GM12878 (cell line): ENCODE measurements around the gene CASK.

Experiments
- ATF3 ChIP-seq: IDR thresholded peaks from 2 replicates; pipeline ENCODE4 v1.6.1; 2011; ENCODE audit warnings: low read depth, mild to moderate bottlenecking, low read length, moderate library complexity, borderline replicate concordance; ENCODE audit errors: extremely low read depth
- ATF7 ChIP-seq: fragments of 450-650 bp; IDR thresholded peaks from 2 replicates; pipeline ENCODE4 v1.6.1; 2016; ENCODE audit warnings: low read depth, mild to moderate bottlenecking
- CHD1 ChIP-seq: IDR thresholded peaks from 2 replicates; pipeline ENCODE4 v1.6.1; 2012; ENCODE audit warnings: low read depth, low read length, improper control_type of control experiment
- EP300 ChIP-seq, 2 experiments: fragments of 150-350 bp in 1 of 2; IDR thresholded peaks; 2 replicates each; pipeline ENCODE4 v1.6.1; 2011 to 2012; ENCODE audit warnings: low read depth in 2 of 2, low read length in 2 of 2, borderline replicate concordance in 1 of 2, improper control_type of control experiment in 1 of 2, inconsistent platforms in 1 of 2; ENCODE audit not compliant: control insufficient read depth in 1 of 2
- EZH2 ChIP-seq: IDR thresholded peaks from 2 replicates; pipeline ENCODE4 v1.6.1; 2012; ENCODE audit warnings: low read depth, mild to moderate bottlenecking, control low read depth, inconsistent platforms, low read length, borderline replicate concordance; ENCODE audit not compliant: control insufficient read depth
- GATAD2B ChIP-seq: fragments of 450-650 bp; conservative IDR thresholded peaks from 2 replicates; pipeline ENCODE4 v1.6.1; 2017; ENCODE audit warnings: low read depth, mild to moderate bottlenecking, moderate library complexity
- MEF2A ChIP-seq: IDR thresholded peaks from 2 replicates; pipeline ENCODE4 v1.6.1; 2011; ENCODE audit warnings: low read depth, mild to moderate bottlenecking, low read length, moderate library complexity; ENCODE audit not compliant: insufficient read depth
- MXI1 ChIP-seq: fragments of 150-350 bp; IDR thresholded peaks from 2 replicates; pipeline ENCODE4 v1.6.1; 2011; ENCODE audit warnings: low read depth, mild to moderate bottlenecking, inconsistent platforms, low read length, improper control_type of control experiment
- RELB ChIP-seq: fragments of 450-650 bp; IDR thresholded peaks from 2 replicates; pipeline ENCODE4 v1.6.1; 2017; ENCODE audit warnings: low read depth, mild to moderate bottlenecking, moderate library complexity
- TAF1 ChIP-seq: IDR thresholded peaks from 2 replicates; pipeline ENCODE4 v1.6.1; 2011; ENCODE audit warnings: mild to moderate bottlenecking, low read depth, low read length, borderline replicate concordance
- ZNF24 ChIP-seq: fragments of 450-650 bp; IDR thresholded peaks from 2 replicates; pipeline ENCODE4 v1.6.1; 2017; ENCODE audit warnings: antibody characterized with exemption, mild to moderate bottlenecking
- TF ChIP-seq, protein P1 (sequence below), 3 experiments: IDR thresholded peaks in 2 of 3; conservative IDR thresholded peaks in 1 of 3; 2 replicates each; pipeline ENCODE4 v1.5.1; 2011; ENCODE audit warnings: low read depth in 3 of 3, low read length in 3 of 3, mild to moderate bottlenecking in 3 of 3, control low read depth in 2 of 3, moderate library complexity in 2 of 3, inconsistent platforms in 1 of 3, mixed read lengths in 1 of 3; ENCODE audit not compliant: control insufficient read depth in 2 of 3, insufficient read depth in 1 of 3; ENCODE audit errors: extremely low read depth in 1 of 3

- TF ChIP-seq CHD1 (no peak), MEF2A (no peak), EZH2 (no peak), TAF1 (no peak), ATF3 (no peak), GATAD2B (no peak), ZNF24 (no peak), EP300 (IDR thresholded peaks at IDR 0.05; ENCODE audit: borderline replicate concordance in 1 of 2, control insufficient read depth in 1 of 2, low read depth in 2 of 2, low read length in 2 of 2) (no peak), ATF7 (no peak), MXI1 (no peak), RELB (no peak)
- TF ChIP-seq, protein P1, sequence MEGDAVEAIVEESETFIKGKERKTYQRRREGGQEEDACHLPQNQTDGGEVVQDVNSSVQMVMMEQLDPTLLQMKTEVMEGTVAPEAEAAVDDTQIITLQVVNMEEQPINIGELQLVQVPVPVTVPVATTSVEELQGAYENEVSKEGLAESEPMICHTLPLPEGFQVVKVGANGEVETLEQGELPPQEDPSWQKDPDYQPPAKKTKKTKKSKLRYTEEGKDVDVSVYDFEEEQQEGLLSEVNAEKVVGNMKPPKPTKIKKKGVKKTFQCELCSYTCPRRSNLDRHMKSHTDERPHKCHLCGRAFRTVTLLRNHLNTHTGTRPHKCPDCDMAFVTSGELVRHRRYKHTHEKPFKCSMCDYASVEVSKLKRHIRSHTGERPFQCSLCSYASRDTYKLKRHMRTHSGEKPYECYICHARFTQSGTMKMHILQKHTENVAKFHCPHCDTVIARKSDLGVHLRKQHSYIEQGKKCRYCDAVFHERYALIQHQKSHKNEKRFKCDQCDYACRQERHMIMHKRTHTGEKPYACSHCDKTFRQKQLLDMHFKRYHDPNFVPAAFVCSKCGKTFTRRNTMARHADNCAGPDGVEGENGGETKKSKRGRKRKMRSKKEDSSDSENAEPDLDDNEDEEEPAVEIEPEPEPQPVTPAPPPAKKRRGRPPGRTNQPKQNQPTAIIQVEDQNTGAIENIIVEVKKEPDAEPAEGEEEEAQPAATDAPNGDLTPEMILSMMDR (IDR thresholded peaks at IDR 0.05 in 2 of 3, conservative IDR thresholded peaks at IDR 0.05 in 1 of 3; ENCODE audit: control insufficient read depth in 2 of 3, extremely low read depth in 1 of 3, insufficient read depth in 1 of 3, low read depth in 3 of 3, low read length in 3 of 3): no peak
Observed at GRCh38 chrX:41689711-41690110, 233.6 kb downstream of the CASK start.
